Mesodermal cell (in vitro differentiated cells): ENCODE measurements around the gene LYPLAL1.

ENCODE experiments used
- H3K27ac ChIP-seq: 2 replicates; pipeline ENCODE4 v1.7.0; 2013; ENCODE audit warnings: mild to moderate bottlenecking, low read depth, low read length, moderate library complexity; ENCODE audit not compliant: severe bottlenecking
- H3K36me3 ChIP-seq: 2 replicates; pipeline ENCODE4 v1.7.1; 2013; ENCODE audit warnings: mild to moderate bottlenecking, low read length, moderate library complexity; ENCODE audit not compliant: control insufficient read depth, insufficient read depth
- H3K4me1 ChIP-seq: one replicate; pipeline ENCODE4 v1.7.1; 2013; ENCODE audit warnings: mild to moderate bottlenecking, low read length; ENCODE audit not compliant: insufficient read depth, control insufficient read depth, poor library complexity, severe bottlenecking
- H3K4me3 ChIP-seq: 2 replicates; pipeline ENCODE4 v1.7.0; 2013; ENCODE audit warnings: low read length, control low read depth, mild to moderate bottlenecking; ENCODE audit not compliant: insufficient read depth, poor library complexity, severe bottlenecking; ENCODE audit errors: extremely low read depth
- H3K9me3 ChIP-seq: 2 replicates; pipeline ENCODE4 v1.7.1; 2013; ENCODE audit warnings: mild to moderate bottlenecking, low read length, moderate library complexity; ENCODE audit not compliant: control insufficient read depth
- WGBS, 2 experiments: methylation state at CpG; one replicate each; pipeline ENCODE4 v1.1.5; 2013; ENCODE audit warnings: missing lambda C conversion rate in 2 of 2; ENCODE audit not compliant: insufficient coverage in 2 of 2; 5-methylcytosine and 5-hydroxymethylcytosine counted together

The LYPLAL1 gene

DNA sequence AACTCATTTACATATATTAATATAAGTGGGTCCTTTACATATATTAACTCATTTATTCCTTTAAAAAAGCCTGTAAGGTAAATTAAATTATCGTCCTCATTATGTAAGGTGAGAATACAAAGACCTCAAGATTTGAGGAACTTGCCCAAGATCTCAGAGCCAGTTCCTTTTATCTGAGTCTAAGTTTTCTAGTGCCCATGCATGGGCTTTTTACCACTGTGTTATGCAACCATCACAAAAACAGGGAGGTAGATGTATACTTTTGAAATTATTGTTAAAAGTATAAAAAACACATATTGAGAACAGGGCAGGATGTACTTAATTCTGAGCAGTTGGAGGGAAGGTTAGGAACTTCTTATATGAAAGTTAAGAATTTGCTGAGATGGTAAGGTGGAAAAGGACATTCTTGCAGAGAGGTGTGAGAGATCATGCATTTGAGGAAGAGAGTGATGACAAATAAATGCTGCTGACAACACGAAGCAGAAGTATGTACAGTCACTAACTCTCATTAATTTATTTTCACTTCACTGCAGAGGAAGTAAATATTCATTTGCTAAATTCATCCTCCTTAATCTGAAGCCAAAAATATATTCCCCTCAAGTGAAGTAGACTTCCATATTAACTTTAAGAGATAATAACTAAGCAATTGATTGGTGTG, 28.9 kb upstream of the LYPLAL1 start:
- Histone ChIP-seq H3K4me1 (no peaks in the 10 kb centered on the region), H3K9me3 (no peaks in the 10 kb centered on the region), H3K4me3 (no peak overlapping the region), H3K36me3 (no peaks in the 10 kb centered on the region), H3K27ac (no peak overlapping the region)
- 80% methylated on average over 1 of the region's 2 CpGs; no CpG with 5 or more reads in 1 of the 2 experiments for WGBS, 2 experiments

DNA sequence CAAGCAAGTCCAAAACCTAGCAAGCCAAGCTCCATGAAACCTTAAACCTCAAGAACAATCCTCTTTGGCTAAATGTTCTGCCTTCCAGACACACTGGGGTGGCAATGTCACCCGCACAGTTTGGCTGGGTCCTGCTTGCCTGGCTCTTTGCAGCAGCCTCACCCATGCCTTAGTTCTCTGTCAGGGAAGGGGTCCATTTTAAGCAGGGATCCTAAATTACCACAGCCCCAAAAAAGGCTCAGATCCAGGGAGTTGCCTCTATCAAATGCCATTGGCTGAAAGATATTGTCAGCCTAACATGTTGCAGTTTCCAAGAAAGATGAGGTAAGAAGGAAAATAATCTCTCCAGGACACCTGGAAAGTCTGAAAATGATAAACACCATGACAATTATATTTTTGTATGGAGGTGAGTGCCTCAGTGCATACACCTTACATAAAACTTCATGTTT, 26.1 kb upstream of the LYPLAL1 start:
- Histone ChIP-seq H3K4me3 (no peak overlapping the region), H3K36me3 (no peaks in the 10 kb centered on the region), H3K27ac (no peak overlapping the region), H3K9me3 (no peaks in the 10 kb centered on the region), H3K4me1 (no peaks in the 10 kb centered on the region)
- WGBS, 2 experiments = 80 to 100% methylated on average over 1 of the region's 1 CpG

DNA sequence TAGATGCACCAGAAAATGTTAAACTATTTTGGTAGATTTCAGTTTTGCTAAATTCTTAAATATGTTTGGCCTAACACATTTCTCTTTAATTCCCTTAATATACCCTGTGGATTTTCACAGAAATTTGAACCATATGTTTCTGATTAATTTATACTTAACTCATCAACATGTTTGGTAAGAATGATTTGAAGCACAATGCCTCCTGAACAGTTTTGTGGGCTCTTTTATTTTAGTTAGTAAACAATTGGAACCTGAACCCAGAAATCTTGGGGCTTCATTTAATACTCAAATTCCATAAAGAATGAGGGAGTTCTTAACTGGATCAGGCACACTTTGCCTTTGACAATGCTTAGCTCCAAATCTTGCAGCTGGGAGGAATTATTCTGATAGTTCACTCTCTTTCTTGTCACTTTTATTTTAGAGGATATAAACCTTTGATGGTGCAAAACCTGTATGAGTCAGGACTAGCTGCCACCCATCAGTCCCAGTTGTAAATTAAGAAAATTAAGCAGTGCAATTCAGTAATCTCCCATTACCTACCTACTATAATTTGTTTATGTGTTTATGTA, 24.6 kb upstream of the LYPLAL1 start:
- Histone ChIP-seq H3K36me3 (no peaks in the 10 kb centered on the region), H3K9me3 (no peaks in the 10 kb centered on the region), H3K4me1 (no peaks in the 10 kb centered on the region), H3K4me3 (no peak overlapping the region), H3K27ac (no peak overlapping the region)

DNA sequence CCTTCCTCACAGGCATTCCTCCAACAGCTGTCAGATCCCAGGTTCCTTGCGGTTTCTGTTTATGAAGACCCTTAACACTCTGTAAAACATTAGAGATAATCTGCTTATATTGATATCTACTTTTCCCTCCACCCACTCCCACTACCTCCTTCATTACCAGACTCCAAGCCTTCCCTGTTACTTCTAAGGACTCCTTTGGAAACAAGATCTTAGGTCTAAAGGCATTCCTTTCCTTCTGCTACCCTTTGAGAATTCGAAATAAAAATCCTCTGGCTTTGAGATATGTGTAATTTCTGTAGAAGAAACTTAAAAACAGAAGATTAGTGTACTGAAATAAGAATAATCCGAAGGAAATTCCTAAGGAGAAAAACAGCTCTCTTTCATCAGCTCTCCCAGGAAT, 23.7 kb upstream of the LYPLAL1 start:
- WGBS, 2 experiments = no CpG with 5 or more reads among the region's 3 CpGs
- Histone ChIP-seq H3K27ac (no peak overlapping the region), H3K9me3 (no peaks in the 10 kb centered on the region), H3K4me1 (no peaks in the 10 kb centered on the region), H3K4me3 (no peak overlapping the region), H3K36me3 (no peaks in the 10 kb centered on the region)

DNA sequence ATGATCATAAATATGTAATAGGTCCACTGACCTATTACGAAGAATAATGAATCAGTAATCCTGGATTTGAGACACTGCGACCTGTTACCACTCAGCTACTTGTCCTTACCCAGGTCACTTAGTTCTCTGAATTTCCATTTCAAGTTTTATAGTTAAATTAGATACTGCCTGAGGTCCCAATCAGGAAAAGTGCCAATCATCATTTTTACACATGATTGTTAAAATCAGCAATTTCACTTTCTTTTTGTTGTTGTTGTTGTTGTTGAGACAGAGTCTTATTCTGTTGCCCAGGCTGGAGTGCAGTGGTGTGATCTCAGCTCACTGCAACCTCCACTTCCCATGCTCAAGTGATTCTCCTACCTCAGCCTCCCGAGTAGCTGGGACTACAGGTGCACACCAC, 22.8 kb upstream of the LYPLAL1 start:
- Histone ChIP-seq H3K4me1 (no peaks in the 10 kb centered on the region), H3K36me3 (no peaks in the 10 kb centered on the region)
- 82% methylated on average over 3 of the region's 3 CpGs; no CpG with 5 or more reads in 1 of the 2 experiments for WGBS, 2 experiments

DNA sequence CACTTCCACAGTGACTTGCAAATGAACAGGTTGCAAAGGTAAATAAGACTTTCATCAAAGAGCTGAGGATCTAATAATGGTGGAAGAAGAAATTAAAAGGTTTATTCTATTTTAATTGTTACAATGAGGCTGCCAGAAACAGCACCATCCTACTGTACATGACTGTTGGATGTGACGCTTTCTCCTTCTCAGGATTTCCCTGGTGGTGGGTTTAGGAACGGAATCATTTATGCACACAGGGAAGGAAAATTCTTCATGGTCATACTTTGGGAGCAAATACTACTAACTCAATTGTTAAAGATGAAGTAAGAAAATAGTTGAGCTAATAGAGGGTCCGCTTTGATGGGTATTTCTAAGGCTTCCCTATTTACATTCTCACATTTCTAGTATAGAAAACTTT, 22.2 kb upstream of the LYPLAL1 start:
- no peak overlapping the region for H3K27ac ChIP-seq
- WGBS, 2 experiments = no CpG with 5 or more reads among the region's 3 CpGs
- no peaks in the 10 kb centered on the region for H3K4me1 ChIP-seq
- no peaks in the 10 kb centered on the region for H3K36me3 ChIP-seq
- H3K4me3 ChIP-seq = no peak overlapping the region
- H3K9me3 ChIP-seq = no peaks in the 10 kb centered on the region

More for the DNA sequence above, 22.8 kb upstream of the LYPLAL1 start:
- H3K4me3 ChIP-seq = no peak overlapping the region
- H3K27ac ChIP-seq = no peak overlapping the region
- H3K9me3 ChIP-seq = no peaks in the 10 kb centered on the region

DNA sequence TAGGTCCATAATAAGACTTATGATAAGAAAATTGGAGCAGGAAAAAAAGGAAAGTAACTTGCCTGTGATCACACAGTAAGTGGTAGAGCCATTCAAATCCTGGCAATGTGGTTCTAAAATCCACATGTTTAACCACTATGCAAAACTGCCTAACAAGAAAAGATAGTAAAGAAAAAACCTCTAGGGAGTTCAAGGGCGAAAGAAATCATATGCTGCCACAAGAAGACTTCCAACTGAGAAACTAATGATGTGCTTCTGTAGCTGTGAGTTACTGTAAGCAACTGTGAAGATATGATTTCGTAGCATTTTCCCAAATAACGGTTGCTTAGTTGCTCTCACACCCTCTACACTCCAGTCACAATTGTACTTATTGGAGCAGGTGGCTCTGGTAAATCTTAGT, 20.9 kb upstream of the LYPLAL1 start:
- H3K4me1 ChIP-seq = no peaks in the 10 kb centered on the region
- no peak overlapping the region for H3K4me3 ChIP-seq
- no peaks in the 10 kb centered on the region for H3K36me3 ChIP-seq
- no CpG with 5 or more reads among the region's 3 CpGs for WGBS, 2 experiments
- H3K9me3 ChIP-seq = no peaks in the 10 kb centered on the region
- no peak overlapping the region for H3K27ac ChIP-seq

DNA sequence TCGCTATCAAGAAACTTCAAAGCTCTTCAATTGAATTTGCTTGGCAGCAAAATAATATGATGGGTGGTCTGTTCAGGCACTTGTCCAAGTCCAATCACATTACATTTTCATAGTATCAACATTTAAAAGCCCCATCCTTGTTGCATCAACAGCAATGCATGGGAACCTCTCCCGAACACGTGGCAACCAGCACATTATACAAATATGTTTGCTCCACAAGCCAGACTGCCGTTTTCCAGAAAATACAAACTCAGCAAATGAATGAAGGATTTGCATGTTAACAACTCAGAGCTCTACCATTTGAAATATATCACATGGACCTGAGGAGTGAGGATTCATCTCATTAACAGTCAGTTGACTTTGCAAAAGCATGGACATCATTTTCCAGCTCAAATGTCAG, 20.0 kb upstream of the LYPLAL1 start:
- H3K4me3 ChIP-seq = no peak overlapping the region
- H3K36me3 ChIP-seq = no peaks in the 10 kb centered on the region
- H3K4me1 ChIP-seq = no peaks in the 10 kb centered on the region
- no peak overlapping the region for H3K27ac ChIP-seq
- no peaks in the 10 kb centered on the region for H3K9me3 ChIP-seq
- 79 to 100% methylated on average over 3 of the region's 4 CpGs for WGBS, 2 experiments

DNA sequence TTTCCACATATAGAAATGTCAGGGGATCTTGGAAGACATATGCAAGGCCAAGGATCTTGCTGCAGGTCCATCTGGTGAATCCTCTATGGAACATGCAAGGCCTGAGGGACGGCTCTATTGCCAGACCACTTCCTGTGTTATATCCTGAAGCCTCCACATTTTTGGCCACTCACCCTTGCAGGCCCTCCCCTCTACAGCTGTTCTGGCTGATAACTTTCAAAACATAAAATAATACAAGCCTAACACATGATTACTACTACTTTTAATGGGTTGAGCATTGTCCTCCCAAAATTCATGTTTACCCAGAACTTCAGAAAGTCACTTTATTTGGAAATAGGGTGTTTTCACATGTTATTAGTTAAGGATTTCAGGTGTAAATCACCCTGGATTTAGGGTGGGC, 18.5 kb upstream of the LYPLAL1 start:
- Histone ChIP-seq H3K27ac (no peak overlapping the region), H3K36me3 (no peaks in the 10 kb centered on the region), H3K9me3 (no peaks in the 10 kb centered on the region), H3K4me3 (no peak overlapping the region), H3K4me1 (peaks cover 6% of the 10 kb centered on the region)
- WGBS, 2 experiments = 50 to 100% methylated on average over 1 of the region's 1 CpG

DNA sequence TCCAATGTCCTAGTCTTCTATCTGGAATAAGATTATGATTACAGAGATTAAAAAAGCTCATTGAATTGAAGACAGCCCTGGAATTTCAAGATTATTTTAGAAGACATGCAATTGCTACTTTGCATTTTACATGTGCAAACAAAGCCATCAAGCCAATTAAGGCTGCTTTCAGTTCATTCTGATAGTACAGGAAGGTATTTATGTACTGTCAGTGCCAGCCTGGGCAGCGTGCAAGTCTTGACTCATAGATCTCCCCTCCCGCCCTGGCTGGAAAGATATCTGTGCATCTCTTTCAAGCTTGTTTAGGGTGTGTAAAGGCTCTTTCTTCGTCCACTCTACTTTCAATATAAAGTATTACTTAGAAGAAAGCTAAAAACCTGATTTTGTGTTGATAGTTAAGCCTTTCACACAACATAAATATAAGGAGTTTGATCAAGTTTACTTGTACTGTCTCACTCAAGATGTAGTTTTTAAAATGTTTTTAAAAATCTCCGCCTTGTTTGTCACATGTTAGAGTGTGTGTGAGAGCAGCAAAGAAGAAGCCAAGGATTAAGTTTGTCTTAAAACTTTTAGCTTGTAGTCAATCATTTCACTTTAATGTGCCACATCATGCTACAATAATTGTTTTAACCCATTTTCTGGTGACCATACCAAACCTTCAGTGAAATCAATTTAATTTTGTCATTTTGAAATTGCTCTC, 13.6 kb upstream of the LYPLAL1 start:
- 86% methylated on average over 1 of the region's 4 CpGs; no CpG with 5 or more reads in 1 of the 2 experiments for WGBS, 2 experiments
- no peaks in the 10 kb centered on the region for H3K9me3 ChIP-seq
- H3K27ac ChIP-seq = no peak overlapping the region
- peaks cover 8% of the 10 kb centered on the region for H3K4me1 ChIP-seq
- no peak overlapping the region for H3K4me3 ChIP-seq
- no peaks in the 10 kb centered on the region for H3K36me3 ChIP-seq

DNA sequence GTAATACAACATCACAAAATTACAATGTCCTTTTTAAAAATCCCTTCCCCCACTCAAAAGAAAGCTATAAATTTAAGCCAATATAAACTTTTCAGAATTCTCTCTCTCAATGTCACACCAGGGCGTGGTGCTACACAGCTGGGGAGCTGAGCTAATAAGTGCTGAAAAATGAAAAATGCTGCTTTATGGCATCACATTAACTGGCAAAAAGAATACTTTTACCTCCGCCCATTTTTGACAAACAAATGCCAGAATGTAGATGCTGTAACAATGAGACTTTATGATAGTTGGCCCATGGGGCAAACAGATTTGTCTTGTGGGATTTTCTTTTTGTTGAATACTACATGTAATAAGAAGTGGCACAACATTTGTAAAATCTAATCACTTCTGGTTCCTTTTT, 12.7 kb upstream of the LYPLAL1 start:
- peaks cover 8% of the 10 kb centered on the region for H3K4me1 ChIP-seq
- no CpG with 5 or more reads among the region's 2 CpGs for WGBS, 2 experiments
- no peak overlapping the region for H3K4me3 ChIP-seq
- H3K9me3 ChIP-seq = no peaks in the 10 kb centered on the region
- H3K36me3 ChIP-seq = no peaks in the 10 kb centered on the region
- H3K27ac ChIP-seq = no peak overlapping the region
